ENCODE data around the gene CNNM3.

Gene CNNM3

DNA sequence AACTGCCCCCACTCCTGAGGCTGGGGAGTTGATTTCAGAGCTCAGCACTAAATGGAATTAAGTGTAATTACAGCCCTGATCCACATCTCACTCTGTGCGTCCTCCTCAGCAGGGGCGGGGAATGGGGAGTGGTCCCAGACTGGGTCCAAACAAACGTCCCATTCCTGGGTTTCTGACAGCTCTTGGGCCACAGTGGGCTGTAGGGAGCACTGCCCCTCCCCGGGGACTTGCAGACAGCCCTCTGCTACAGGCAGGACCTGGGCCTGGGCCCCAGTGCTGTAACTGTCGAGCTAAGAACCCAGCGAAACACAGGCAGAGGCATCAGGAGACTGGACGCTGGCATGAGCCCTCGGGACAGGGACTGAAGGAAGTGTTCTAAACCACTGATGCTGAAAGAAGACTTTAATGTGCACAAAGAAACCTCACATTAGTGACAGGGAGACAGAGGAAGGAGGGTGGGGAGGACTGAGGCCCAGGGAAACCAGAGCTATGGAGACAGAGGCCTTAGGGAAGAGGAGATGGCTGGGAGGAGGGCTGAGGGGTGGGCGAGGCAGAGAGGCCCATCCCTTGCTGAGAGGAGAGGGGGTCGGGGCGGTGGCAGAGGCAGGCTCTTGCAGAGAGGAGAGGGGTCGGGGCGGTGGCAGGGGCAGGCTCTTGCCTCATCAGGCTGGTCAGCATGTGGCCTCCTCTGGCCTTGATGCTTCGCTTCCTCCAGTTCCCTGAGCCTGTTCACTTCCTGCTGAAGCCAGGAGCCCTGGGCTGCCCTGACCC lies 59.6 kb downstream of the CNNM3 start:
- H3K36me3 Mint-ChIP-seq (ENCODE audit: low read depth) = no peaks in the 10 kb centered on the region
- peaks cover 9% of the 10 kb centered on the region for H3K4me1 Mint-ChIP-seq (ENCODE audit: low read depth)
- no peaks in the 10 kb centered on the region for H3K9me3 Mint-ChIP-seq
- DNase-seq (ENCODE audit: low spot score) = no peak
- peak overlapping the region; percentile 8 for H3K27ac Mint-ChIP-seq
- no peak overlapping the region for H3K4me3 Mint-ChIP-seq
- peaks cover 8% of the 10 kb centered on the region for H3K27me3 Mint-ChIP-seq (ENCODE audit: low read depth)

DNA sequence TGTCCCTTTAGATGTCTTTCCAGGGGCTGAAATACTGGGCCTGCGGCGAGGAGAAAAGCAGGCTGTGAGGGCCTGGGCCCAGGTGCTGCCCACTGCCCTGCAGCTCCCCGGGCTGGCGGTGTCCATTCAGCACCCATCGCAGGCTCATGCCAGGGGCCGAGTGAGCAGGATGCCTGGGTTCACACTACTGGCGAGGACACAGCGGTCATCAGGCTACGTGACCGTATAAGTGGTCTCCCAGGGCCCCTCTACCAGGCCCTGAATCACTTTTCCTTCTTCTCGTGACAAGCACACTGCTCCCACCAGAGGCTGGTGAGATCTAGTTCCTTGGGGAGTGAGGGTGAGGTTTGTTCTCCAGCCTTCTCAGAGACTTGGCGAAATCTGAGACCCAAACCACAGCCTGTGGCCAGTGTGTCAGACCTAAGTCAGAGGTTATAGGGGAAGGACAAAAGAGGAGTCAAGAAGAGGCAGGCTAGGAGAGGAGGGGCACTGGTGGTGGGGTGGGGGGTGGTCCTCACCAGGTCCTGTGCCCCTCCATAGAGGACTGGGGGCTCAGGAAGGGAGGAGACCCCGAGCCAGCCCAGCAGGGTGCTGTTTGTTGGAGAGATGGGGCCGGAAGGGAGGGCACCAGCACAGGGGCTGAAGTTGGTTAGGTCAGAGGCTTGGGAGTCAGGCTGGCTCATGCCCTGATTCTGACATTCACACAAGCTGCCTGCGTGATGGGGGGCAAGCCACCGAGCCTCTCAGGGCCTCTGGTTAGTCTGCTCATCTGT lies 60.4 kb downstream of the CNNM3 start:
- no peak overlapping the region for H3K27ac Mint-ChIP-seq
- no peaks in the 10 kb centered on the region for H3K9me3 Mint-ChIP-seq
- DNase-seq (ENCODE audit: low spot score) = no peak
- peaks cover 2% of the 10 kb centered on the region for H3K4me1 Mint-ChIP-seq (ENCODE audit: low read depth)
- H3K36me3 Mint-ChIP-seq (ENCODE audit: low read depth) = no peaks in the 10 kb centered on the region
- H3K27me3 Mint-ChIP-seq (ENCODE audit: low read depth) = no peaks in the 10 kb centered on the region
- H3K4me3 Mint-ChIP-seq = no peak overlapping the region

DNA sequence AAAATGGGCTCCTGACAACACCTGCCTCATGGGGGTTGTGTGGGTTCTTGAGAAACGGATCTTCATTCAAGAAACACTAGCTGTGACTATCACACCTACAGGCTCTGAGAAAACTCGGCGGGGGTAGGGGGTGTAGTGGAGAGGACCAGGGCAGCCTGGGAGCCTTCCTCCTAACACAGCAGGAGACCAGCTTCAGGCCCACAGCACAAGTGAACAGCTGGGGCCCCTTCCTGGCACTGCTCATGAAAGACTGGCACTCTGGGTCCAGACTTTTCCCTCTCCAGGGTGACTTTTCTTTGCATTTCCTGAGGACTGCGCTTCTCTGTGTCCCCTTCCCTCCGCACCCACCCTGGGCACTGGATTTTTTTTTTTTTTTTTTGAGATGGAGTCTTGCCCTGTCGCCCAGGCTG lies 61.0 kb downstream of the CNNM3 start:
- H3K4me1 Mint-ChIP-seq (ENCODE audit: low read depth) = peaks cover 2% of the 10 kb centered on the region

DNA sequence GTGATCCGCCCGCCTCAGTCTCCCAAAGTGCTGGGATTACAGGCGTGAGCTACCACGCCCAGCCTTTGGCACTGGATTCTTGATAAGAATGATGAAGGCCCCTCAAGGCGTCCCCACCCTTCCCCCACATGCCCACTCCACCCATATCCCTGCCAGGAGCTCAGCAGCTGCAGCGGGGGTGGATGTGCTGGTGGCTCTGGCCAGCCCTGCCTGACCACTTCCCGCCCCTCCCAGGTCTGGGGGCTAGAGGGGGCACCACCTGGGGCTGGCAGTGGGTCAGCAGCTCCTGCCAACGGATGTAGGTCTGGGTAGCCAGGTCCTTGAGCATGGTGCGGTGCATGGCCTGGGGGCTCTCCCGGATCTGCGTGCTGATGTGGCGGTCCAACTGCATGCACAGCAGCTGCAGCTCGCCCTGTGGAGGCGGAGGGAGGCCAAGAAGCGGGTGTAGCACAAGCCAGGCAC lies 61.6 kb downstream of the CNNM3 start:
- no peak for DNase-seq (ENCODE audit: low spot score)
- no peaks in the 10 kb centered on the region for H3K9me3 Mint-ChIP-seq
- H3K4me1 Mint-ChIP-seq (ENCODE audit: low read depth) = peaks cover 2% of the 10 kb centered on the region
- H3K27me3 Mint-ChIP-seq (ENCODE audit: low read depth) = no peaks in the 10 kb centered on the region
- no peaks in the 10 kb centered on the region for H3K36me3 Mint-ChIP-seq (ENCODE audit: low read depth)
- H3K27ac Mint-ChIP-seq = no peak overlapping the region
- no peak overlapping the region for H3K4me3 Mint-ChIP-seq

More for the DNA sequence above, 61.0 kb downstream of the CNNM3 start:
- no peak for DNase-seq (ENCODE audit: low spot score)
- Mint-ChIP-seq H3K27ac (no peak overlapping the region), H3K4me3 (no peak overlapping the region), H3K36me3 (ENCODE audit: low read depth) (no peaks in the 10 kb centered on the region), H3K9me3 (no peaks in the 10 kb centered on the region), H3K27me3 (ENCODE audit: low read depth) (no peaks in the 10 kb centered on the region)

DNA sequence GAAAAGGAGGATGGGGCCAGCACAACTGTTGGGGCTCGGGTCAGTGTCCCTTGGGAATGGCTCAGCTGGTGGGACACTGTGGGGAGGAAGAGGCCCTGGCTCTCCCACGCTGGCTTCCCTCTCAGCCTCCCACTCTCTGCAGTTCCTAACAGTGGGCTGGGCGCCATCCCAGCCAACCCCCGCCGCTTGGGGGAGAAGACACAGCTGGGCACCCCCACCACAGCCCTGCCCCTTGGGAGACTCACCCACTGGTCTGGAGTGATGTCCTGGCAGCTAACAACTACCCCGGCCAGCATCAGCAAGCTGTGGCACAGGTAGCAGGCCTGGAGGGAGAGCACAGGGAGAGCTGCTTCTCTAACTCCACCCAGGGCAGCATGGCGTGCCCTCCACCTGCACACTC lies 62.1 kb downstream of the CNNM3 start:
- DNase-seq (ENCODE audit: low spot score) = no peak
- Mint-ChIP-seq H3K36me3 (ENCODE audit: low read depth) (no peaks in the 10 kb centered on the region), H3K4me3 (no peak overlapping the region), H3K27ac (no peak overlapping the region), H3K9me3 (no peaks in the 10 kb centered on the region), H3K27me3 (ENCODE audit: low read depth) (no peaks in the 10 kb centered on the region), H3K4me1 (ENCODE audit: low read depth) (peaks cover 2% of the 10 kb centered on the region)

DNA sequence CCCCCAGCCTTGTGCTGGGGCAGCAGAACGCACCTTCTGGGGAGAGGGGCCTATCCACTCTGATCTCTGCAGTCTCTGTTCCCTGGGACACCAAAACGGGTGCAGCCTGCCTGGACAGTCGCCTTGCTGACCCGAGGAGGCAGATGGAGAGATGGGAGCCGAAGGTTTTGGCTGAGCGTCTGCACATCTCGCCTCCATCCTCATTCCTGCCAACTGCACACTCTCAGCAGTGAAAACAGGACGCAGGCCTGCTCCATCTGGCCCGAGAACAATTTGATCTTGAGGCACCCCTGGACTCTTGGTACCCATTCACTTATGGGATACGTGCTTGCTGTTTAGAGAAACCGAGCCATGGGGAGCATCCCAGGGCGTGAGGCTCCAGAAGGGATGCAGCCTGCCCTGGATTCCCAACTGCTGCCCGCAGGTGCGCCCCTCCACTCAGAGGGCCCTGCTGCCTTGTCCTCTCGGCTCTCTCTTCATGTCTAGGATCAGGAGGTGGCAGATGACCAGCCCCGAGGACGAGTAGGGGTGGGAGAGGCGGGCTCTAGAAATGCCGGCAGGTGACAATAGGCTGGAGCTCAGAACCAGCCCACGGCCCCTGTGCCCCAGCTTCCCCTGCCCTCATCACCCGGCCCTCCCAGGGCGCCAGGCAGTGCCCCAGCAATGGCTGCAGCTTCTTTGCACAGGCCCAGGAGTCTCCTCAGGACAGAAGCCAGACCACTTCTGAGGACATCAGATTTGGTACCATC lies 62.9 kb downstream of the CNNM3 start:
- no peaks in the 10 kb centered on the region for H3K27me3 Mint-ChIP-seq (ENCODE audit: low read depth)
- H3K4me3 Mint-ChIP-seq = no peak overlapping the region
- peaks cover 2% of the 10 kb centered on the region for H3K4me1 Mint-ChIP-seq (ENCODE audit: low read depth)
- H3K27ac Mint-ChIP-seq = no peak overlapping the region
- no peaks in the 10 kb centered on the region for H3K36me3 Mint-ChIP-seq (ENCODE audit: low read depth)
- no peaks in the 10 kb centered on the region for H3K9me3 Mint-ChIP-seq
- DNase-seq (ENCODE audit: low spot score) = no peak

DNA sequence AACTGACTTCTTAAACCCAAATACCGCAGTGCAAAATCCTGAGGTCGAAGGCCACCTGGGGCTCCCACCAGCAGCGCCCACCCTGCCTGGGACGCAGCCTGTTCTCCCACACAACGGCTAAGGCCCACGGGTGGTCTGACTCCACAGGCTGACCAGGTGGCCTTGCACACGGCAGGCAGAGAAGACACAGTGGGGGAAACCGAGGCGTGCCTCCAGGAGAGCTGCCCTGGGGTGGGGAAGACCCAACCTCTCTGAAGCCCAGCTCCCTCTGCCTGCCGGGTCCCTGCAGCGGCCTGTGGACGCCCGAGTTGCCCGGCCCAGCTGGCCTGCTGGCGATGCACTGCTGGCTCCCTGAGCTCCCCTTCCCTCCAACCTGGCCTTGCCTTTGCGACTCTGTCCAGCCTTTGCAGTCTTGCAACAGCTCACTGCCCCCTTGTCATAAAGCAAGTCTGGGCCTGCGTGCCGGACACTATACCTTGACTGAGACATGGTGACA lies 63.5 kb downstream of the CNNM3 start:
- Mint-ChIP-seq H3K9me3 (no peaks in the 10 kb centered on the region), H3K4me1 (ENCODE audit: low read depth) (peaks cover 2% of the 10 kb centered on the region), H3K27me3 (ENCODE audit: low read depth) (no peaks in the 10 kb centered on the region), H3K36me3 (ENCODE audit: low read depth) (no peaks in the 10 kb centered on the region), H3K4me3 (no peak overlapping the region), H3K27ac (no peak overlapping the region)
- DNase-seq (ENCODE audit: low spot score) = no peak

DNA sequence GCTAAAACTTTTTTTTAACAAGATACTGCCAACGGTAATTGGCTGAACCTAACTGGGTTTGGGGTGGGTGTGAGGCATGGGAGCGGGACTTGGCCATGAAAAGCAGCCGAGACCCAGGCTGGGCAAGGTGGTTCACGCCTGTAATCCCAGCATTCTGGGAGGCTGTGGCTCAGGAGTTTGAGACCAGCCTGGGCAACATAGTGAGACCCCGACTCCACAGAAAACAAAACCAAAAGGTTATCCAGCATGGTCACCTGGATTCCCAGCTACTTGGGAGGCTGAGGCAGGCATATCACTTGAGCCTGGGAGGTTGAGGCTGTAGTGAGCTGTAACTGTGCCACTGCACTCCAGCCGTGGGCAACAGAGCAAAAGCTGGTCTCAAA lies 64.8 kb downstream of the CNNM3 start:
- Mint-ChIP-seq H3K4me1 (ENCODE audit: low read depth) (no peaks in the 10 kb centered on the region), H3K9me3 (no peaks in the 10 kb centered on the region), H3K4me3 (no peak overlapping the region), H3K27me3 (ENCODE audit: low read depth) (no peaks in the 10 kb centered on the region), H3K27ac (no peak overlapping the region), H3K36me3 (ENCODE audit: low read depth) (no peaks in the 10 kb centered on the region)
- no peak for DNase-seq (ENCODE audit: low spot score)

DNA sequence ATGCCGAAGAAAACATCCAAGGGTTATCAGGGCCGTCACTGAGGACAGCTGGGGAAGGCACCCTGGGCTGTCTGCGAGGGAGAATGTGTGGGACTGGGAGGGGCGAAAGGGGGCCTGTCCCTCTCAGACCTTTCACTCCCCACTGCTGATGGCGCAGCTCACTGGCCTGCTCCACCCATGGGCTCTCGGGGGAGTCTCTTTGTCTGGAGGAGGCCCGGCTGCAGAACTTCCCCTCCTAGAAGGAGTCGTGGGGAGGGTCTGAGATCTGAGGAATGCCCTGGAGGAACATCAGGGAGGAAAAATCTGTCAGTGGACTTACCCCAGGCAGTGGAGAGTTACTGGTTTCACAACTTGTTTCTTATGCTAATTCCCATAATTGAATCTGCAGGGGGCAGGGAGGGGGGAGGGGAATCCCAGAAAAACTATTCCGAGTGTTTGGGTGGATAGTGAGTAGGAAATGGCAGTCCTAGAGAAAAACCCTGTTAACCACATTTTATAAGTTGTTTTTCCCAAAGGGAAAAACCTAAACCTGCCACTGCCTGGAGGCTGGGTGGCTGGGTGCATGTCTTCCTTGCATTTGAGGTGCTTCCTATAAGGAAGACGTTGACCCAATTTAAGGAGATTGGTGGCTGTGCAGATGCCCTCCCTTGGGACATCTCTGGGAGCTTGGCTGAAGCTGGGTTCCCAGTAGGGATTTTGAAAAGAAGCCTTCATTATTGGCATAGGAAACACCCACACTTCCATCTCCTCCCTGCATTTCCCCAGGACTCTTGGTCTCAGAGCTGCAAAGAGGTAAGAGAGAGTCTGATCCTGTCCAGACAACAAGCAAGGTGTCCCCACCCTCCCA lies 65.5 kb downstream of the CNNM3 start:
- no peak for DNase-seq (ENCODE audit: low spot score)
- Mint-ChIP-seq H3K4me1 (ENCODE audit: low read depth) (no peaks in the 10 kb centered on the region), H3K9me3 (no peaks in the 10 kb centered on the region), H3K4me3 (no peak overlapping the region), H3K36me3 (ENCODE audit: low read depth) (no peaks in the 10 kb centered on the region), H3K27me3 (ENCODE audit: low read depth) (no peaks in the 10 kb centered on the region), H3K27ac (no peak overlapping the region)

DNA sequence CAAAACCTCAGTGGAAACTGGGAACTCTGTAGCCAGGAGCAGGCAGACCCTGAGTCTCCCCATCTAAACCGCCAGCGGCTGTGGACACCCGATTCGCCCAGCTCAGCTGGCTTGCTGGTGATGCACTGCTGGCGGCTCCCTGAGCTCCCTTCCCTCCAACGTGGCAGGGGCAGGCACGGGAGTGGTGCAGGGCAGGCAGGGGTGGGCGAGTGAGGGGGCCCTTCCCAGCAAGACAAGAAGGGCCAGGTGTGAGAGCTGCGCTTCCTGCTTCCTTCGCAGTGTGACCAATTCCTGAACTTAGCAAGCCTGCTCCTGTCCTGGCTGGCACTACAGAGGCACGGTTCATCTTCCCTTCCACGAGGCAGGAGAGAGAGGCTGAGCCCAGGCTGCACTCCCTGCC lies 66.2 kb downstream of the CNNM3 start:
- DNase-seq (ENCODE audit: low spot score) = no peak
- Mint-ChIP-seq H3K4me3 (no peak overlapping the region), H3K36me3 (ENCODE audit: low read depth) (no peaks in the 10 kb centered on the region), H3K27me3 (ENCODE audit: low read depth) (no peaks in the 10 kb centered on the region), H3K27ac (no peak overlapping the region), H3K4me1 (ENCODE audit: low read depth) (no peaks in the 10 kb centered on the region), H3K9me3 (no peaks in the 10 kb centered on the region)

DNA sequence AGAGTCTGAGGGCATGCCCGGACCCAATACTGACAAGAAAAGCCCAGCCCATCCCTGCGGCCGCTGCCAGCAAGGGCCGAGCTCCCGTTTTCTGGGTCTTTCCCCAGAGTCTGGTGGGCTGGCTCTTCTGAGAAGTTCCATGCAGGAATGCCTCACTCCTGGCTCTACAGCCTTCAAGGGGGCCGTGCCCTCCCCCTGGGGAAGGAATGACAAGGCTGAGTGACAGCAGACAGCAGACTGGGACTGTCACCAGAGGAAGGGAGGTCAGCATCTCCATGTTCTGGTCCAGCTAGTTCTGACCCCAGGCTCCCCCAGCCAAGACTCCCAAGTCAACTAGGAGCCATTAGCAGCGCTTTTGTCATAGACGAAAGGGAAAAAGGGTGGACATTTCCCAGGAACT lies 66.8 kb downstream of the CNNM3 start:
- Mint-ChIP-seq H3K27ac (no peak overlapping the region), H3K36me3 (ENCODE audit: low read depth) (no peaks in the 10 kb centered on the region), H3K4me3 (no peak overlapping the region), H3K27me3 (ENCODE audit: low read depth) (no peaks in the 10 kb centered on the region), H3K4me1 (ENCODE audit: low read depth) (peaks cover under 1% of the 10 kb centered on the region), H3K9me3 (no peaks in the 10 kb centered on the region)
- DNase-seq (ENCODE audit: low spot score) = no peak

DNA sequence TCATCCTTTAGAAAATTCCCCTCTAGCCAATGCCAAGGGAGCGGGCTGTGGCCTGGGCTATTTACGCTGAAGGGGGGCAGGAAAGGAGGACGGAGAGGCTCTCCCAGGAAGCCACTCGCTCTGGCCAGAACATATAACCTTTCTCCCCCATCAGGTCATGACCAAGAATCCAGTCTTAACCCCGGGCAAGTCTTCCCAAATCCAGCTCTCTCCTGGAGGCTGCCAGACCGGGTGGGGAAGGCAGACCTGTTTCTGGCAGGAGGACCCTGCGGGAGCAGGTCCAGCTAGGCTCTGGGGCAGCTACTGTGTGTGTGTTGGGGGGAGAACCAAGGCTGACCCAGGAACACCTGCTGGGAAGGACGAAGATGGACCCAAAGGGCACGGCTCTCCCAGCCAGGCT lies 67.2 kb downstream of the CNNM3 start:
- peaks cover 4% of the 10 kb centered on the region for H3K4me1 Mint-ChIP-seq (ENCODE audit: low read depth)
- H3K9me3 Mint-ChIP-seq = no peaks in the 10 kb centered on the region
- H3K27me3 Mint-ChIP-seq (ENCODE audit: low read depth) = no peaks in the 10 kb centered on the region
- DNase-seq (ENCODE audit: low spot score) = no peak
- no peaks in the 10 kb centered on the region for H3K36me3 Mint-ChIP-seq (ENCODE audit: low read depth)
- no peak overlapping the region for H3K27ac Mint-ChIP-seq
- no peak overlapping the region for H3K4me3 Mint-ChIP-seq

All from T-helper 2 cell treated with Interferon-gamma antibody and Interleukin-4, amounts not matched to agents 5 μg/mL and 100 μg/mL, for 36 hours (primary cell).